Measurements from ENCODE around the gene GARRE1.

The GARRE1 gene

DNA sequence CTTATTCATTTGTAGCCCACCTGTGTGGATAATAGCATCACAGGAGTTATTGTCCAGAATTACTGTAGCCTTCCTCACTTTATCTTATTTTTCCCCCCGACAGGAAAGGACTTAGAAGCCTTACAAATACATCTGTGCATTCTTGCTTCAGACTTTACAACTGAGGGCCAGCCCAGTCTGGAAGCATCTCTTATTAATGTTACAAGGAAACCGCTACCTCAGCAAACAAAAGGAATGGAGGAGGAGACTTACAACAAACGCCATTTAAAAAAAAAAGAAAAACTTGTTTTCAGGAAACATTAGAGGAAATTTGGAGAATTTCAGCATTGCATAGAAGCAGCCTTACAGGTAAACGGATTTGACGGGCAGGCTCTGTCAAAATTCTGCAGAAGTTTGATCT, 45.2 kb downstream of the GARRE1 start:
- no peak for FAIRE-seq

DNA sequence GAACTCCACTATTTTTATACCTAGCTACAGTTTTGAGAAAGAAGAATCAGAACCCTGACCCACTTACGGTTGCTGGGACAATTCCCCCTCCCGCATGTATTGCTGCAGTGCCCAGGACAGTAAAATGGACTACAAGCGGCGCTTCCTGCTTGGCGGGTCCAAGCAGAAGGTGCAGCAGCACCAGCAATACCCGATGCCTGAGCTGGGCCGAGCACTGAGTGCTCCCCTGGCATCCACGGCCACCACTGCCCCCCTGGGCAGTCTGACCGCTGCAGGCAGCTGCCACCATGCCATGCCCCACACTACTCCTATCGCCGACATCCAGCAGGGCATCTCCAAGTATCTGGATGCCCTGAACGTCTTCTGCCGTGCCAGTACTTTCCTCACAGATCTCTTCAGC, 46.0 kb downstream of the GARRE1 start:
- FAIRE-seq = no peak

DNA sequence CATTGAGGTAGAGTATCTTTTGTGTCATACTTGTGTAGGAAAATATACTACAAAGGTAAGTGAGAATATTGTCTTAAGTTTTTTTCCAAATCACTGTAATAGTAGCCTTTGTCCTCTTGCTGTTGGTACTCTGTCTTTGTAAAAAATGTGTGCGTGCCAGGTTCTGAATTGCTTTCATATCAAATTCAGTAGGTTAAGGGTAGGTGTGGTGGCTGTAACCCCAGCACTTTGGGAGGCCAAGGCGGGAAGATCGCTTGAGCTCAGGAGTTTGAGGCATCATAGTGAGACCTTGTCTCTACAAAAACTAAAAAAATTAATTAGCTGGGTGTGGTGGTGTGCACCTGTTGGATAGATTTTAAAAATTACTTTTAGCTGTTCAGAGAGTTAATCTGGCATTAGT, 46.6 kb downstream of the GARRE1 start:
- FAIRE-seq = no peak

Data from TTC549 (cell line).